Measurements from ENCODE around the gene TMEM219.

The TMEM219 gene

DNA sequence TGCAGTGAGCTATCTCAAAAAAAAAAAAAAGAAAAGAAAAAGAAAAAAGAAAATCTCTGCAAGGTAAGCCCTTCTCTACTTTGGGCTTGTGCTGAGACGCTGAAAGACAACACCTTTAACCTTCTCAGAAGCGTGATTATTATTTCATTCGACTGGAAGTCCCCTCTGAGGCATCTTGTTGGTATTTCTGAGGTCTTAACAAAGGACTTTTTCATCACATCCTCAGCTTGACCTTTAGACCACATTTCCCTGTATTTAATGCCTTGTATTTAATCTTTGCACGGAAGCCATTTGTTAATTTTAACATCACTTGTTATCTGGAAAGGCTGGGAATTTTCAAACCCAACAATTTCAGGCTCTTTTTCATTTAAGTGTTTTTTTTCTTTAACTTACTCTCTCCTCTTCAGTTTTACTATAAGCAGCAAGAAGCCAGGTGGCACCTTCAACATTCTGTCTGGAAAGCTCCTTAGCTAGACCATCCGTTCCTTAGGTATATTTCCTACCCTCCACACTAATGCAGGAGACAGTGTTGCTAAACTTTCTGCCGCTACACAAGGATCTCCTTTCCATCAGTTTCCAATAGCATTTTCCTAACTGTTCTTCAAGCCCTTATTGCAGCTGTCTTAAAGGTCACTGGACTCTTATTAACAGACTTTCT is 46.2 kb upstream of the TMEM219 start:
- ChIA-PET POLR2A (interaction anchor here (1.0 to 3.9 kb wide), 2 partner anchors 10 to 11 kb away, joined by 5 to 22 read pairs; partner anchors contain the start of gene KCTD13), CTCF (interaction anchor here (0.6 to 2.0 kb wide), 6 partner anchors 10 to 196 kb away, joined by 3 to 6 read pairs (median 4); partner anchors contain the start of genes KCTD13 and PAGR1)
- no peak overlapping the region for H3K27ac ChIP-seq (ENCODE audit: extremely low read depth, low read depth, low read length)
- H3K4me1 ChIP-seq (ENCODE audit: control insufficient read depth, insufficient read depth, low read length) = no peaks in the 10 kb centered on the region
- H3K36me3 ChIP-seq (ENCODE audit: control insufficient read depth in 2 of 2, insufficient read depth in 1 of 2, low read length in 2 of 2) = peaks cover 5 to 38% of the 10 kb centered on the region in 2 experiments; a peak in 2 of 3 replicates
- H3K9me3 ChIP-seq (ENCODE audit: control insufficient read depth, insufficient read depth, low read depth, low read length) = no peaks in the 10 kb centered on the region
- TF ChIP-seq ZNF354C (tag by site-specific recombination; IDR thresholded peaks at IDR 0.05; ENCODE audit: borderline replicate concordance, low read depth) = no peak
- TF ChIP-seq, protein P1, sequence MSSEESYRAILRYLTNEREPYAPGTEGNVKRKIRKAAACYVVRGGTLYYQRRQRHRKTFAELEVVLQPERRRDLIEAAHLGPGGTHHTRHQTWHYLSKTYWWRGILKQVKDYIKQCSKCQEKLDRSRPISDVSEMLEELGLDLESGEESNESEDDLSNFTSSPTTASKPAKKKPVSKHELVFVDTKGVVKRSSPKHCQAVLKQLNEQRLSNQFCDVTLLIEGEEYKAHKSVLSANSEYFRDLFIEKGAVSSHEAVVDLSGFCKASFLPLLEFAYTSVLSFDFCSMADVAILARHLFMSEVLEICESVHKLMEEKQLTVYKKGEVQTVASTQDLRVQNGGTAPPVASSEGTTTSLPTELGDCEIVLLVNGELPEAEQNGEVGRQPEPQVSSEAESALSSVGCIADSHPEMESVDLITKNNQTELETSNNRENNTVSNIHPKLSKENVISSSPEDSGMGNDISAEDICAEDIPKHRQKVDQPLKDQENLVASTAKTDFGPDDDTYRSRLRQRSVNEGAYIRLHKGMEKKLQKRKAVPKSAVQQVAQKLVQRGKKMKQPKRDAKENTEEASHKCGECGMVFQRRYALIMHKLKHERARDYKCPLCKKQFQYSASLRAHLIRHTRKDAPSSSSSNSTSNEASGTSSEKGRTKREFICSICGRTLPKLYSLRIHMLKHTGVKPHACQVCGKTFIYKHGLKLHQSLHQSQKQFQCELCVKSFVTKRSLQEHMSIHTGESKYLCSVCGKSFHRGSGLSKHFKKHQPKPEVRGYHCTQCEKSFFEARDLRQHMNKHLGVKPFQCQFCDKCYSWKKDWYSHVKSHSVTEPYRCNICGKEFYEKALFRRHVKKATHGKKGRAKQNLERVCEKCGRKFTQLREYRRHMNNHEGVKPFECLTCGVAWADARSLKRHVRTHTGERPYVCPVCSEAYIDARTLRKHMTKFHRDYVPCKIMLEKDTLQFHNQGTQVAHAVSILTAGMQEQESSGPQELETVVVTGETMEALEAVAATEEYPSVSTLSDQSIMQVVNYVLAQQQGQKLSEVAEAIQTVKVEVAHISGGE (tag by site-specific recombination; conservative IDR thresholded peaks at IDR 0.05; ENCODE audit: low read depth) = no peak
- no peak overlapping the region for H3K4me3 ChIP-seq (ENCODE audit: low read depth, low read length)

DNA sequence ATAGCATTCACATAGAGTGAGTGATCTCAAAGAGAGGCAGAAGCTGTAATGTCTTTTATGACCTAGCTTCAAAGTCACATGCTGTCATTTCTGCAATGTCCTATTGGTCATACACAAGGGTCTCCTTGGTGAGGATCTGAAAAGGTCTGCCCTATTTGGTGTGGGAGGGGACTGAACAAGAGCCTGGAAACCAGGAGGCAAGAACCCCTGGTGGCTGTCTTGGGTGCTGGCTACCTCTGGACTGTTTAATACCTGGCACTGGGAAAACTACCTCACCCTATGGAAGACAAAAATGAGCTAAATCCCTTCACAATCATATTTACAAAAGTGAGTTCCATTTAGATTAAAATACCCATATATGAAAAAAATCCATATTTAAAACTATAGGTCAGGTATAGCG is 44.9 kb upstream of the TMEM219 start:
- Histone ChIP-seq H3K27ac (ENCODE audit: extremely low read depth, low read depth, low read length) (no peak overlapping the region), H3K4me1 (ENCODE audit: control insufficient read depth, insufficient read depth, low read length) (no peaks in the 10 kb centered on the region)
- CTCF ChIA-PET = interaction anchor here (0.6 to 2.0 kb wide), 7 partner anchors 9 to 239 kb away, joined by 3 to 6 read pairs (median 4); partner anchors contain the start of genes KCTD13 and PAGR1

More for the DNA sequence above, 44.9 kb upstream of the TMEM219 start:
- peaks cover 10 to 48% of the 10 kb centered on the region in 2 experiments; a peak in 2 of 3 replicates for H3K36me3 ChIP-seq (ENCODE audit: control insufficient read depth in 2 of 2, insufficient read depth in 1 of 2, low read length in 2 of 2)
- H3K9me3 ChIP-seq (ENCODE audit: control insufficient read depth, insufficient read depth, low read depth, low read length) = no peaks in the 10 kb centered on the region
- no peak for TF ChIP-seq ZNF768 (tag by site-specific recombination; IDR thresholded peaks at IDR 0.05)
- TF ChIP-seq, protein P2, sequence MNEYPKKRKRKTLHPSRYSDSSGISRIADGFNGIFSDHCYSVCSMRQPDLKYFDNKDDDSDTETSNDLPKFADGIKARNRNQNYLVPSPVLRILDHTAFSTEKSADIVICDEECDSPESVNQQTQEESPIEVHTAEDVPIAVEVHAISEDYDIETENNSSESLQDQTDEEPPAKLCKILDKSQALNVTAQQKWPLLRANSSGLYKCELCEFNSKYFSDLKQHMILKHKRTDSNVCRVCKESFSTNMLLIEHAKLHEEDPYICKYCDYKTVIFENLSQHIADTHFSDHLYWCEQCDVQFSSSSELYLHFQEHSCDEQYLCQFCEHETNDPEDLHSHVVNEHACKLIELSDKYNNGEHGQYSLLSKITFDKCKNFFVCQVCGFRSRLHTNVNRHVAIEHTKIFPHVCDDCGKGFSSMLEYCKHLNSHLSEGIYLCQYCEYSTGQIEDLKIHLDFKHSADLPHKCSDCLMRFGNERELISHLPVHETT (tag by site-specific recombination; IDR thresholded peaks at IDR 0.05) = no peak
- TF ChIP-seq ZBTB17 (tag by site-specific recombination; IDR thresholded peaks at IDR 0.05) = no peak
- TF ChIP-seq, protein P3, sequence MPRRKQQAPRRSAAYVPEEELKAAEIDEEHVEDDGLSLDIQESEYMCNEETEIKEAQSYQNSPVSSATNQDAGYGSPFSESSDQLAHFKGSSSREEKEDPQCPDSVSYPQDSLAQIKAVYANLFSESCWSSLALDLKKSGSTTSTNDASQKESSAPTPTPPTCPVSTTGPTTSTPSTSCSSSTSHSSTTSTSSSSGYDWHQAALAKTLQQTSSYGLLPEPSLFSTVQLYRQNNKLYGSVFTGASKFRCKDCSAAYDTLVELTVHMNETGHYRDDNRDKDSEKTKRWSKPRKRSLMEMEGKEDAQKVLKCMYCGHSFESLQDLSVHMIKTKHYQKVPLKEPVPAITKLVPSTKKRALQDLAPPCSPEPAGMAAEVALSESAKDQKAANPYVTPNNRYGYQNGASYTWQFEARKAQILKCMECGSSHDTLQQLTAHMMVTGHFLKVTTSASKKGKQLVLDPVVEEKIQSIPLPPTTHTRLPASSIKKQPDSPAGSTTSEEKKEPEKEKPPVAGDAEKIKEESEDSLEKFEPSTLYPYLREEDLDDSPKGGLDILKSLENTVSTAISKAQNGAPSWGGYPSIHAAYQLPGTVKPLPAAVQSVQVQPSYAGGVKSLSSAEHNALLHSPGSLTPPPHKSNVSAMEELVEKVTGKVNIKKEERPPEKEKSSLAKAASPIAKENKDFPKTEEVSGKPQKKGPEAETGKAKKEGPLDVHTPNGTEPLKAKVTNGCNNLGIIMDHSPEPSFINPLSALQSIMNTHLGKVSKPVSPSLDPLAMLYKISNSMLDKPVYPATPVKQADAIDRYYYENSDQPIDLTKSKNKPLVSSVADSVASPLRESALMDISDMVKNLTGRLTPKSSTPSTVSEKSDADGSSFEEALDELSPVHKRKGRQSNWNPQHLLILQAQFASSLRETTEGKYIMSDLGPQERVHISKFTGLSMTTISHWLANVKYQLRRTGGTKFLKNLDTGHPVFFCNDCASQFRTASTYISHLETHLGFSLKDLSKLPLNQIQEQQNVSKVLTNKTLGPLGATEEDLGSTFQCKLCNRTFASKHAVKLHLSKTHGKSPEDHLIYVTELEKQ (tag by site-specific recombination; IDR thresholded peaks at IDR 0.05; ENCODE audit: borderline replicate concordance) = no peak
- TF ChIP-seq, protein P4, sequence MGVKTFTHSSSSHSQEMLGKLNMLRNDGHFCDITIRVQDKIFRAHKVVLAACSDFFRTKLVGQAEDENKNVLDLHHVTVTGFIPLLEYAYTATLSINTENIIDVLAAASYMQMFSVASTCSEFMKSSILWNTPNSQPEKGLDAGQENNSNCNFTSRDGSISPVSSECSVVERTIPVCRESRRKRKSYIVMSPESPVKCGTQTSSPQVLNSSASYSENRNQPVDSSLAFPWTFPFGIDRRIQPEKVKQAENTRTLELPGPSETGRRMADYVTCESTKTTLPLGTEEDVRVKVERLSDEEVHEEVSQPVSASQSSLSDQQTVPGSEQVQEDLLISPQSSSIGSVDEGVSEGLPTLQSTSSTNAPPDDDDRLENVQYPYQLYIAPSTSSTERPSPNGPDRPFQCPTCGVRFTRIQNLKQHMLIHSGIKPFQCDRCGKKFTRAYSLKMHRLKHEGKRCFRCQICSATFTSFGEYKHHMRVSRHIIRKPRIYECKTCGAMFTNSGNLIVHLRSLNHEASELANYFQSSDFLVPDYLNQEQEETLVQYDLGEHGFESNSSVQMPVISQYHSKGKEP (tag by site-specific recombination; IDR thresholded peaks at IDR 0.05) = no peak
- TF ChIP-seq RBAK (tag by site-specific recombination; IDR thresholded peaks at IDR 0.05) = no peak
- TF ChIP-seq, protein P5, sequence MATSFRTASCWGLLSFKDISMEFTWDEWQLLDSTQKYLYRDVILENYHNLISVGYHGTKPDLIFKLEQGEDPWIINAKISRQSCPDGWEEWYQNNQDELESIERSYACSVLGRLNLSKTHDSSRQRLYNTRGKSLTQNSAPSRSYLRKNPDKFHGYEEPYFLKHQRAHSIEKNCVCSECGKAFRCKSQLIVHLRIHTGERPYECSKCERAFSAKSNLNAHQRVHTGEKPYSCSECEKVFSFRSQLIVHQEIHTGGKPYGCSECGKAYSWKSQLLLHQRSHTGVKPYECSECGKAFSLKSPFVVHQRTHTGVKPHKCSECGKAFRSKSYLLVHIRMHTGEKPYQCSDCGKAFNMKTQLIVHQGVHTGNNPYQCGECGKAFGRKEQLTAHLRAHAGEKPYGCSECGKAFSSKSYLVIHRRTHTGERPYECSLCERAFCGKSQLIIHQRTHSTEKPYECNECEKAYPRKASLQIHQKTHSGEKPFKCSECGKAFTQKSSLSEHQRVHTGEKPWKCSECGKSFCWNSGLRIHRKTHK (tag by site-specific recombination; IDR thresholded peaks at IDR 0.05) = no peak
- no peak for TF ChIP-seq SP7 (tag by site-specific recombination; IDR thresholded peaks at IDR 0.05)
- no peak for TF ChIP-seq ZNF791 (tag by site-specific recombination; IDR thresholded peaks at IDR 0.05)
- H3K4me3 ChIP-seq (ENCODE audit: low read depth, low read length) = no peak overlapping the region
- POLR2A ChIA-PET = interaction anchor here (3.9 kb wide), 1 partner anchor 9 kb away, joined by 22 read pairs; the partner anchor contains the start of gene KCTD13

All from HEK293 (cell line).